Karpas-422 (cell line): ENCODE results near the gene TNKS1BP1. TPM values are rescaled to one million over a fixed set of nuclear protein-coding genes. Genes with fewer than 3 reads are reported as not detected.

Experiments used
- DNase-seq: peaks from one replicate; pipeline ENCODE4 v3.0.0-alpha.2; 2015
- H2AFZ ChIP-seq: fragments of 200-600 bp; sonication (generic); 2 replicates; pipeline ENCODE4 v1.6.1; 2014; ENCODE audit warnings: antibody characterized with exemption, low read length, mixed read lengths
- H3K27ac ChIP-seq: fragments of 200-600 bp; sonication (generic); 2 replicates; pipeline ENCODE4 v1.5.1; 2014; ENCODE audit warnings: mild to moderate bottlenecking, low read length, moderate library complexity
- H3K27me3 ChIP-seq: fragments of 200-600 bp; sonication (generic); 2 replicates; pipeline ENCODE4 v1.6.1; 2014; ENCODE audit warnings: low read length, mixed read lengths
- H3K36me3 ChIP-seq: fragments of 200-600 bp; sonication (generic); 2 replicates; pipeline ENCODE4 v1.6.1; 2014; ENCODE audit warnings: low read length, mixed read lengths; ENCODE audit not compliant: insufficient read depth
- H3K4me1 ChIP-seq: fragments of 200-600 bp; sonication (generic); 2 replicates; pipeline ENCODE4 v1.6.1; 2014; ENCODE audit warnings: mild to moderate bottlenecking, low read length, mixed read lengths
- H3K4me2 ChIP-seq: fragments of 200-600 bp; sonication (generic); 2 replicates; pipeline ENCODE4 v1.6.1; 2014; ENCODE audit warnings: low read length, low read depth, mild to moderate bottlenecking; ENCODE audit not compliant: poor library complexity, severe bottlenecking
- H3K4me3 ChIP-seq: fragments of 200-600 bp; sonication (generic); 2 replicates; pipeline ENCODE4 v1.5.1; 2014; ENCODE audit warnings: mild to moderate bottlenecking, antibody characterized with exemption, low read length, mixed read lengths
- H3K79me2 ChIP-seq: fragments of 200-600 bp; sonication (generic); 2 replicates; pipeline ENCODE4 v1.6.1; 2014; ENCODE audit warnings: mild to moderate bottlenecking, low read length, mixed read lengths
- H3K9ac ChIP-seq: fragments of 200-600 bp; sonication (generic); 2 replicates; pipeline ENCODE4 v1.6.0; 2014; ENCODE audit warnings: low read length
- H3K9me2 ChIP-seq: fragments of 200-600 bp; sonication (generic), shearing (Covaris generic); replicated peaks from 2 replicates; pipeline ENCODE4 v1.6.0; 2014; ENCODE audit warnings: mild to moderate bottlenecking, low read length, moderate library complexity; ENCODE audit not compliant: insufficient read depth
- H3K9me3 ChIP-seq: fragments of 300-700, 200-600 bp; sonication (generic); 2 replicates; pipeline ENCODE4 v1.6.1; 2014; ENCODE audit warnings: low read length, mixed read lengths
- H4K20me1 ChIP-seq: fragments of 200-600 bp; sonication (generic); 2 replicates; pipeline ENCODE4 v1.6.1; 2014; ENCODE audit warnings: mild to moderate bottlenecking, antibody characterized with exemption, low read length, low read depth; ENCODE audit not compliant: insufficient read depth
- total RNA-seq: library from RNA; depleted of rRNA; stranded (reverse); fragments of >200 nt; shearing (Covaris generic); gene quantifications from 2 replicates; pipeline ENCODE4 v1.2.3, GENCODE V29; 2014; ENCODE audit warnings: low replicate concordance

The TNKS1BP1 gene
- total RNA-seq, 1 experiment from 2014 or later = 11.6 TPM

- Histone ChIP-seq H3K4me1 (0 out of 2 replicates have a peak, but pooled peaks cover 2% of the 10 kb centered on the region), H4K20me1 (no peaks in the 10 kb centered on the region), H3K4me2 (no peak overlapping the region), H2AFZ (no peak overlapping the region), H3K27me3 (no peaks in the 10 kb centered on the region), H3K27ac (no peak overlapping the region), H3K9me3 (no peaks in the 10 kb centered on the region), H3K36me3 (no peaks in the 10 kb centered on the region), H3K9me2 (no peaks in the 10 kb centered on the region), H3K4me3 (no peak overlapping the region), H3K79me2 (no peaks in the 10 kb centered on the region), H3K9ac (no peak overlapping the region)
- peak; percentile 81 for DNase-seq
Measured at GRCh38 chr11:57349491-57350274, 24.9 kb upstream of the TNKS1BP1 start.

DNA sequence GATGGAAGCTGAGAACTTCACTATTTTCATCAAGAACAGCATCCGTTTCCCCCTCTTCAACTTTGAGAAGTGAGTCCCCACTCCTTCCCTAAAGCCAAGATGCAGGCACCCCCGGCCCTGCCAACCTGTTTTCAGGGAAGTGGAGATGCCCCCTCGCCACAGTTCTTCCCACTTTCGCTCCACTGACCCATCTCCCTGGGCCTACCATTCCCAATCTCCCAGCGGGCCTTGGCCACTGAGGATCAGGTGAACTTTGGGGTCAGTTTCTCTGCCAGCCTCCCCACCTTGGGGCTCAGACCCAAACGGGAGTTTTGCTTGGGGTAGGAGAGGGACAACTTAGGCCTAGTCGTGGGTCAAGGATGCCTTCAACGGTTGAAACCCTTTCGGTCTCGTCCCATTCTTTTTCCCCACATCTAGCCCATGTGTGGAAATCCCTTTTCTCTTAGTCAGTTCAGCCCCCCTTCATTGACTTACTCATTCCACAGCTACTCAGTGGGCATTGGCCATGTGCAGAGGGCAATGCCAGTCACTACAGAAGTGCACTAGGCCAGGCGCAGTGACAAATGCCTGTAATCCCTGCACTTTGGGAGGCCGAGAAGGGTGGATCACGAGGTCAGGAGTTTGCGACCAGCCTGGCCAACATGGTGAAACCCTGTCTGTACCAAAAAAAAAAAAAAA, 24.0 kb upstream of the TNKS1BP1 start:
- no peaks in the 10 kb centered on the region for H4K20me1 ChIP-seq
- no peak overlapping the region for H2AFZ ChIP-seq
- no peaks in the 10 kb centered on the region for H3K36me3 ChIP-seq
- 0 out of 2 replicates have a peak, but pooled peaks cover 2% of the 10 kb centered on the region for H3K4me1 ChIP-seq
- no peak overlapping the region for H3K9ac ChIP-seq
- H3K4me2 ChIP-seq = no peak overlapping the region
- no peaks in the 10 kb centered on the region for H3K27me3 ChIP-seq
- H3K4me3 ChIP-seq = no peak overlapping the region
- no peaks in the 10 kb centered on the region for H3K9me2 ChIP-seq
- H3K27ac ChIP-seq = no peak overlapping the region
- H3K9me3 ChIP-seq = no peaks in the 10 kb centered on the region
- DNase-seq = no peak
- no peaks in the 10 kb centered on the region for H3K79me2 ChIP-seq

- no peak overlapping the region for H3K4me2 ChIP-seq
- no peaks in the 10 kb centered on the region for H4K20me1 ChIP-seq
- H2AFZ ChIP-seq = no peak overlapping the region
- no peaks in the 10 kb centered on the region for H3K9me3 ChIP-seq
- H3K27ac ChIP-seq = no peak overlapping the region
- H3K79me2 ChIP-seq = no peaks in the 10 kb centered on the region
- no peak overlapping the region for H3K9ac ChIP-seq
- no peak for DNase-seq
- no peaks in the 10 kb centered on the region for H3K9me2 ChIP-seq
- no peaks in the 10 kb centered on the region for H3K36me3 ChIP-seq
- 0 out of 2 replicates have a peak, but pooled peaks cover 2% of the 10 kb centered on the region for H3K4me1 ChIP-seq
- no peak overlapping the region for H3K4me3 ChIP-seq
- no peaks in the 10 kb centered on the region for H3K27me3 ChIP-seq
Measured at GRCh38 chr11:57348052-57348451, 23.3 kb upstream of the TNKS1BP1 start.

- Histone ChIP-seq H3K27me3 (no peaks in the 10 kb centered on the region), H3K27ac (no peak overlapping the region), H3K9me3 (no peaks in the 10 kb centered on the region), H3K4me2 (no peak overlapping the region), H3K79me2 (no peaks in the 10 kb centered on the region), H3K9ac (no peak overlapping the region), H3K4me1 (0 out of 2 replicates have a peak, but pooled peaks cover 2% of the 10 kb centered on the region), H3K36me3 (no peaks in the 10 kb centered on the region), H4K20me1 (no peaks in the 10 kb centered on the region), H3K4me3 (no peak overlapping the region), H3K9me2 (no peaks in the 10 kb centered on the region), H2AFZ (no peak overlapping the region)
- DNase-seq = no peak
Measured at GRCh38 chr11:57347336-57347735, 22.6 kb upstream of the TNKS1BP1 start.

DNA sequence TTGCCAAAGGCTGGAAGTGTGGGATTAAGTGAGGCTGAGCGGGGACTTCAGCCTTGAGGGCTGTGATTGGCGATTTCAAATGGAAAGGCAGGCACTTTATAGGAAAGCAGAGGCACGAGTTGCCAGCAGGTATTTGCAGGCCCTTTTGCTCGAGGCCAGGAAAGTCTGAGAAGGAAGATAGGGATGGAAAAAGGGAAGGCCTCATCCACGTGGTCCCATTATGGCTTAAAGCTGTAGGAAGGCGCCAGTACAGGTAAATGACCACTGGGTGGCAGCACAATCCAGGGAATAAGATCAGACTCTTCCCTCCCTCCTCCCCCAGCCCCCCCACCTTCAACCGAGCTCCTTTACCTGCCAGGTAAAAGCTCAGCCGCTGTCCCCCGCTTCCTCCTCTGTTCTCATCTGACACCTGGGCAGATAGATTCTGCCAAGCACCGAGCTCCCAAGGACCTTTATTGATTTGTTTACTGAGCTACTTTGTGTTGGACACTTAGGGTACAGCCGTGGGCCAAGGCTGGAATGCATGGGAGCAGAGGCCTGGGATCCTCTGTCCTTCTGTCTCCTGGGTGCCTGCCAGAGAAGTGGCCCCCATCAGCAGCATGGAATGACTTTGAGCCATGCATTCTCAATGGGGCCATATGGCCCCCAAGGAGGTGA, 20.9 kb upstream of the TNKS1BP1 start:
- no peak overlapping the region for H3K4me3 ChIP-seq

GRCh38 chr11:57344826-57345225, 20.1 kb upstream of the TNKS1BP1 start:
- H3K9ac ChIP-seq = no peak overlapping the region
- no peaks in the 10 kb centered on the region for H3K79me2 ChIP-seq
- no peaks in the 10 kb centered on the region for H3K36me3 ChIP-seq
- H3K4me2 ChIP-seq = no peak overlapping the region
- DNase-seq = no peak
- no peak overlapping the region for H3K4me3 ChIP-seq
- no peaks in the 10 kb centered on the region for H3K9me2 ChIP-seq
- no peaks in the 10 kb centered on the region for H3K27me3 ChIP-seq
- no peak overlapping the region for H3K27ac ChIP-seq
- no peaks in the 10 kb centered on the region for H4K20me1 ChIP-seq
- no peak overlapping the region for H2AFZ ChIP-seq
- H3K9me3 ChIP-seq = no peaks in the 10 kb centered on the region
- H3K4me1 ChIP-seq = peaks cover 9% of the 10 kb centered on the region

More for the DNA sequence above, 20.9 kb upstream of the TNKS1BP1 start:
- H4K20me1 ChIP-seq = no peaks in the 10 kb centered on the region
- H3K79me2 ChIP-seq = no peaks in the 10 kb centered on the region
- H3K9me2 ChIP-seq = no peaks in the 10 kb centered on the region
- H2AFZ ChIP-seq = peak overlapping the region; percentile 99
- H3K4me1 ChIP-seq = 0 out of 2 replicates have a peak, but pooled peaks cover 2% of the 10 kb centered on the region
- no peaks in the 10 kb centered on the region for H3K36me3 ChIP-seq
- no peak overlapping the region for H3K27ac ChIP-seq
- peak; percentile 89 for DNase-seq
- H3K9me3 ChIP-seq = no peaks in the 10 kb centered on the region
- no peak overlapping the region for H3K9ac ChIP-seq
- no peaks in the 10 kb centered on the region for H3K27me3 ChIP-seq
- no peak overlapping the region for H3K4me2 ChIP-seq

DNA sequence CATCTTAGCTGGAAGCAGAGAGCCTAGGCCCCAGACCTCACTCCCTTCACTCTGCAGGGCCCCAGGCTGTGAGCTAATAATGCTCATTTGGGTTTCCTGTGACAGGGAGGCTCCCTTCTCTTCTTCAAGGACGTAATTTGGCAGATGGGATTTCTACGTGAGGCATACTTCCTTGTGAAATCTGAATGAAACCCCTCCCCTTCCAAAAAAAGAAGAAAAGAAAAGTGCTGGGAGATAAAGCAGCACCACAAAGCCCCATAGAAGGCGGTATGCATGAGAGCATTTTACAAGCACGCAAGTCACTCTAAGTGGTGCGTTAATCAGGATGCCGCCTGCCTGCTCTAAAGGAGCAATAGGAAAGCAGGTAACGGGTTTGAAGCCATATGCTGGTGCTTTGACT, 19.1 kb upstream of the TNKS1BP1 start:
- H3K9ac ChIP-seq = no peak overlapping the region
- no peaks in the 10 kb centered on the region for H3K9me2 ChIP-seq
- no peaks in the 10 kb centered on the region for H3K27me3 ChIP-seq
- H3K4me3 ChIP-seq = no peak overlapping the region
- no peaks in the 10 kb centered on the region for H3K36me3 ChIP-seq
- H3K9me3 ChIP-seq = no peaks in the 10 kb centered on the region
- H4K20me1 ChIP-seq = no peaks in the 10 kb centered on the region
- no peak overlapping the region for H2AFZ ChIP-seq
- DNase-seq = no peak
- H3K79me2 ChIP-seq = no peaks in the 10 kb centered on the region
- peaks cover 11% of the 10 kb centered on the region for H3K4me1 ChIP-seq
- H3K4me2 ChIP-seq = no peak overlapping the region
- H3K27ac ChIP-seq = no peak overlapping the region

DNA sequence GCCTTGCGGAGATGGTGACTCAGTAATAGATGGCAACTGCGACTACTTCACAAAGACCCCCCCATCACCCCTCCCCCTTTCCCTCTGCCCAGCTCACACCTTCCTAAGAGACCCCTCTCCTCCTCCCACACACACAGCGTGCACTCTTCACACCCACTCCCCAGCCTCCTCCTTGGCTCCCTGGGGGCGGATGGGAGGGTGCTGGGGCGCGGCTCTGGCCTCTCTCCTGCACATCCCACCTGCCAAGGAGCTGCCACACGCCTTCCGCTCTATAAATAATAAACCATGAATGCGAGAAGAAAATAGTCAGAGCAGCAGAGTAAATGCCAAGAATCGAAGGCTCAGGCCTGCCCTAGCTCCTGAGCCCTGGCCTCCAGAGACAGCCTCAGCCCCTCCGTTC, 17.9 kb upstream of the TNKS1BP1 start:
- no peaks in the 10 kb centered on the region for H3K9me3 ChIP-seq
- no peak overlapping the region for H3K9ac ChIP-seq
- H2AFZ ChIP-seq = no peak overlapping the region
- H3K4me1 ChIP-seq = peaks cover 11% of the 10 kb centered on the region
- H3K9me2 ChIP-seq = no peaks in the 10 kb centered on the region
- H3K79me2 ChIP-seq = no peaks in the 10 kb centered on the region
- H4K20me1 ChIP-seq = no peaks in the 10 kb centered on the region
- no peak for DNase-seq
- H3K4me2 ChIP-seq = no peak overlapping the region
- no peak overlapping the region for H3K4me3 ChIP-seq
- H3K36me3 ChIP-seq = no peaks in the 10 kb centered on the region
- no peaks in the 10 kb centered on the region for H3K27me3 ChIP-seq
- no peak overlapping the region for H3K27ac ChIP-seq
